ENCODE measurements around the gene TMEM117. TPM values are rescaled to one million over a fixed set of nuclear protein-coding genes. Genes with fewer than 3 reads are reported as not detected.

The TMEM117 gene
- total and polyA plus RNA-seq, 10 of the 15 experiments (the other 5 are each of a cell fraction or from before 2014, with no cell fraction given): 3.1 to 8.2 (median 6.1) TPM

- CTCF ChIA-PET: interaction anchor here (2.7 kb wide), 1 partner anchor 13 kb away, joined by 8 read pairs; no protein-coding TSS in a partner anchor
- 35% methylated on average over 1 of the region's 1 CpG for WGBS (ENCODE audit: insufficient coverage, insufficient replicate concordance, low lambda C conversion rate, missing lambda C conversion rate)
Observed at GRCh38 chr12:43895580-43896206, 59.8 kb downstream of the TMEM117 start.

More at GRCh38 chr12:43895580-43896206, 59.8 kb downstream of the TMEM117 start:
- H4K20me1 ChIP-seq (ENCODE audit: control insufficient read depth, insufficient read depth): no peaks in the 10 kb centered on the region
- no peak overlapping the region for H2AFZ ChIP-seq (ENCODE audit: control insufficient read depth, low read depth, low read length)
- H3K27ac ChIP-seq (ENCODE audit: control insufficient read depth, insufficient read depth): no peak overlapping the region
- H3K4me2 ChIP-seq (ENCODE audit: control insufficient read depth, insufficient read depth): no peak overlapping the region
- intact Hi-C loops (cut with micrococcal nuclease; ENCODE audit: unreplicated experiment): no loop called here
- no peaks in the 10 kb centered on the region for H3K79me2 ChIP-seq (ENCODE audit: control insufficient read depth, insufficient read depth, low read length)
- no peak for FAIRE-seq
- no peaks in the 10 kb centered on the region for H3K27me3 ChIP-seq (replicated peaks in 1 of 2; ENCODE audit: control insufficient read depth in 2 of 2, insufficient read depth in 2 of 2, low read length in 1 of 2)
- DNase-seq (ENCODE audit: low read depth, low spot score): no peak
- H3K9ac ChIP-seq (ENCODE audit: control insufficient read depth, insufficient read depth, low read length): no peak overlapping the region
- ChIA-PET POLR2A (no interaction called here), RAD21 (ENCODE audit: unreplicated experiment) (no interaction called here), SMC1A (ENCODE audit: uncharacterized antibody, unreplicated experiment) (no interaction called here)
- H3K4me1 ChIP-seq (ENCODE audit: control insufficient read depth, insufficient read depth, low read length): no peaks in the 10 kb centered on the region
- no TSS peak for BruUV-seq (replicated peaks)
- no peak for ATAC-seq
- in situ Hi-C loops (cut with MboI): no loop called here
- no peaks in the 10 kb centered on the region for H3K9me3 ChIP-seq (replicated peaks; ENCODE audit: control insufficient read depth, insufficient read depth, low read length)
- H3K36me3 ChIP-seq (ENCODE audit: control insufficient read depth in 2 of 2, insufficient read depth in 2 of 2, low read length in 1 of 2): no peaks in the 10 kb centered on the region
- TF ChIP-seq SPI1 (IDR thresholded peaks at IDR 0.05; ENCODE audit: borderline replicate concordance, insufficient read depth, low read depth, low read length): no peak
- TF ChIP-seq CREM (IDR thresholded peaks at IDR 0.05; ENCODE audit: low read depth): no peak
- TF ChIP-seq NFXL1 (IDR thresholded peaks at IDR 0.05; ENCODE audit: borderline replicate concordance): no peak
- no peak for TF ChIP-seq E4F1 (IDR thresholded peaks at IDR 0.05; ENCODE audit: borderline replicate concordance, partially characterized antibody)
- no peak overlapping the region for H3K4me3 ChIP-seq
